ENCODE measurements around the gene HMGB3.

DNA sequence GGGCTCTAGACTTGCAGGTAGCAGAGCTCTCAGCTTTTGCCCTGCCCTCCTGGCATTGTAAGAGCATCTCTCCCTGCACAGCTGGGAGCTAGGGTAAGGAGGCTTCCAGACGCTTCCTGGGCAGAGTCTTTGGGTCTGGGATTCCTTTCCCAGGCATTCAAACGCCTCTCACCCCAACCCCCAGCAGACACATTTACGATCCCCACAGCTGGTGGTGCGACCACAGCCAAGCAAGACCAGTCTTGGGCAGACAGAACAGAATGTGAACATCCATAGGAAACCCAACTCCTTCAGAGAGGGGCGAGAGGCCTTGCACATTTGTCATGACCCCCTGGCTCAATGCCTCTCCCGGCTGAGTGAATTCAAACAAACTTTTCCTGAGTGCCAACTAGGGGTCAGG, 46.6 kb upstream of the HMGB3 start:
- TF ChIP-seq, protein P1, sequence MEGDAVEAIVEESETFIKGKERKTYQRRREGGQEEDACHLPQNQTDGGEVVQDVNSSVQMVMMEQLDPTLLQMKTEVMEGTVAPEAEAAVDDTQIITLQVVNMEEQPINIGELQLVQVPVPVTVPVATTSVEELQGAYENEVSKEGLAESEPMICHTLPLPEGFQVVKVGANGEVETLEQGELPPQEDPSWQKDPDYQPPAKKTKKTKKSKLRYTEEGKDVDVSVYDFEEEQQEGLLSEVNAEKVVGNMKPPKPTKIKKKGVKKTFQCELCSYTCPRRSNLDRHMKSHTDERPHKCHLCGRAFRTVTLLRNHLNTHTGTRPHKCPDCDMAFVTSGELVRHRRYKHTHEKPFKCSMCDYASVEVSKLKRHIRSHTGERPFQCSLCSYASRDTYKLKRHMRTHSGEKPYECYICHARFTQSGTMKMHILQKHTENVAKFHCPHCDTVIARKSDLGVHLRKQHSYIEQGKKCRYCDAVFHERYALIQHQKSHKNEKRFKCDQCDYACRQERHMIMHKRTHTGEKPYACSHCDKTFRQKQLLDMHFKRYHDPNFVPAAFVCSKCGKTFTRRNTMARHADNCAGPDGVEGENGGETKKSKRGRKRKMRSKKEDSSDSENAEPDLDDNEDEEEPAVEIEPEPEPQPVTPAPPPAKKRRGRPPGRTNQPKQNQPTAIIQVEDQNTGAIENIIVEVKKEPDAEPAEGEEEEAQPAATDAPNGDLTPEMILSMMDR (conservative IDR thresholded peaks at IDR 0.05): no peak
- no peak for TF ChIP-seq ZFX (IDR thresholded peaks at IDR 0.05)
